OCI-LY1 (cell line): ENCODE measurements around the gene NRSN2.

Experiments used
- CTCF ChIP-seq: fragments of 200-600 bp; sonication (generic), shearing (Covaris generic); IDR thresholded peaks from 2 replicates; pipeline ENCODE4 v1.5.1; 2017; ENCODE audit warnings: mild to moderate bottlenecking, antibody characterized with exemption, low read length, moderate library complexity, mixed read lengths
- EZH2 ChIP-seq: fragments of 200-600 bp; sonication (generic), shearing (Covaris generic); IDR thresholded peaks from 2 replicates; pipeline ENCODE4 v1.8.0; 2017; ENCODE audit warnings: borderline replicate concordance, mixed run types, mild to moderate bottlenecking, antibody characterized with exemption, low read length, moderate library complexity, mixed read lengths

DNA sequence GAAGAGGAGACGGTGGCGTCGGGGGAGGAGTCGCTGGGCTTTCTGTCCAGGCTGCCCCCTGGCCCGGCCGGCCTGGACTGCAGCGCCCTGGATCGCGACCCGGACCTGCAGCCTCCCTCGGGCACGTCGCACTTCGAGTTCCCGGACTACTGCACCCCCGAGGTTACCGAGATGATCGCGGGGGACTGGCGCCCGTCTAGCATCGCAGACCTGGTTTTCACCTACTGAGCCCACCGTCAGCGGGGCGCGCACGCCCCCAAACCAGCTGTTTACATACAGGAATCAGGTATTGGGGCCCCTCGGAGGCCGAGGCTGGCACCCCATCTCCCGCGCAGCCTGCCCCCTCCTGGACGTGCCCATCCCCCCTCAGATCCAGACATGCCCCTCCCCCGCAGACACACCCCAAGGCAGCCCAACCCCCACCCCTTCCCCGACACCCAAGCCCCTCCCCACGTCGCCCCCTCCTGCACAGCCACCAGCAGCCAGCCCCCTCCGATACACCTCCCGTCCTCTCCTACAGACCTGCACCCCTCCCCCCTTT is 20.2 kb upstream of the NRSN2 start:
- TF ChIP-seq CTCF (no peak), EZH2 (no peak)
